ENCODE measurements around the gene SIK2. TPM values are rescaled to one million over a fixed set of nuclear protein-coding genes. Genes with fewer than 3 reads are reported as not detected.

The SIK2 gene
- polyA plus RNA-seq, 1 experiment, result 23.4 TPM

- TF ChIP-seq, protein P1, sequence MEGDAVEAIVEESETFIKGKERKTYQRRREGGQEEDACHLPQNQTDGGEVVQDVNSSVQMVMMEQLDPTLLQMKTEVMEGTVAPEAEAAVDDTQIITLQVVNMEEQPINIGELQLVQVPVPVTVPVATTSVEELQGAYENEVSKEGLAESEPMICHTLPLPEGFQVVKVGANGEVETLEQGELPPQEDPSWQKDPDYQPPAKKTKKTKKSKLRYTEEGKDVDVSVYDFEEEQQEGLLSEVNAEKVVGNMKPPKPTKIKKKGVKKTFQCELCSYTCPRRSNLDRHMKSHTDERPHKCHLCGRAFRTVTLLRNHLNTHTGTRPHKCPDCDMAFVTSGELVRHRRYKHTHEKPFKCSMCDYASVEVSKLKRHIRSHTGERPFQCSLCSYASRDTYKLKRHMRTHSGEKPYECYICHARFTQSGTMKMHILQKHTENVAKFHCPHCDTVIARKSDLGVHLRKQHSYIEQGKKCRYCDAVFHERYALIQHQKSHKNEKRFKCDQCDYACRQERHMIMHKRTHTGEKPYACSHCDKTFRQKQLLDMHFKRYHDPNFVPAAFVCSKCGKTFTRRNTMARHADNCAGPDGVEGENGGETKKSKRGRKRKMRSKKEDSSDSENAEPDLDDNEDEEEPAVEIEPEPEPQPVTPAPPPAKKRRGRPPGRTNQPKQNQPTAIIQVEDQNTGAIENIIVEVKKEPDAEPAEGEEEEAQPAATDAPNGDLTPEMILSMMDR (IDR thresholded peaks at IDR 0.05; ENCODE audit: low read depth, low read length), result no peak
- Histone ChIP-seq H3K4me3 (ENCODE audit: low read depth, low read length) (no peak overlapping the region), H3K27ac (ENCODE audit: low read depth, low read length) (peak overlapping the region; percentile 62), H3K27me3 (ENCODE audit: control insufficient read depth, insufficient read depth, low read length) (no peaks in the 10 kb centered on the region), H3K9me3 (ENCODE audit: control insufficient read depth, insufficient read depth, low read length) (no peaks in the 10 kb centered on the region)
- no peak for DNase-seq (ENCODE audit: low read depth, low spot score)
- ChIA-PET CTCF (interaction anchor here (1.6 to 2.3 kb wide), 2 partner anchors 114 to 123 kb away, joined by 3 to 11 read pairs; no protein-coding TSS in a partner anchor), POLR2A (no interaction called here)
Observed at GRCh38 chr11:111718436-111718835, 116.2 kb downstream of the SIK2 start.

DNA sequence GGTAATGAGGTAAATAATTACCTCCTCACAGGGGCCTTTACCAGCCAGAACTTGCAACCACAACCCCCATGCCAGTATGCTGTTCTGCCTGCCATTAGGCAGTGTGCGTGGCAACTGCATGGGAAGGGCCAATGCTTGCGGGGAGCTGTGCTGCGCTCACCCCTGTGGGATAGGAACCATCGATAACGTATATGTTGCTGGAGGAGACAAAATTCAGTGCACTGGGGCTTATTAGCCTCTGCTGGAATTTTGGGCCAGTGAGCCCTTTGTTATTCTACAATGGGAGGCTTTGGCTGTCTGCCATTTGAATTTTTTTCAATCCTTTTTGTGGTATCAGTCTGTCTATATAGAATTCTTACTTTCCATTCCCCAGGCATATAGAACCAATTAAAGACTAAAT lies 116.6 kb downstream of the SIK2 start:
- CTCF ChIA-PET, result interaction anchor here (1.6 kb wide), 1 partner anchor 122 kb away, joined by 3 read pairs; no protein-coding TSS in a partner anchor

GRCh38 chr11:111719379-111719778 lies 117.1 kb downstream of the SIK2 start:
- Histone ChIP-seq H3K9me3 (ENCODE audit: control insufficient read depth, insufficient read depth, low read length) (no peaks in the 10 kb centered on the region), H3K27ac (ENCODE audit: low read depth, low read length) (no peak overlapping the region), H3K27me3 (ENCODE audit: control insufficient read depth, insufficient read depth, low read length) (no peaks in the 10 kb centered on the region), H3K4me3 (ENCODE audit: low read depth, low read length) (no peak overlapping the region)
- TF ChIP-seq, protein P1 (IDR thresholded peaks at IDR 0.05; ENCODE audit: low read depth, low read length), result no peak
- ChIA-PET POLR2A (no interaction called here), CTCF (no interaction called here)
- DNase-seq (ENCODE audit: low read depth, low spot score), result no peak

More for the DNA sequence above, 116.6 kb downstream of the SIK2 start:
- no peaks in the 10 kb centered on the region for H3K27me3 ChIP-seq (ENCODE audit: control insufficient read depth, insufficient read depth, low read length)
- no peak for DNase-seq (ENCODE audit: low read depth, low spot score)
- TF ChIP-seq, protein P1 (IDR thresholded peaks at IDR 0.05; ENCODE audit: low read depth, low read length), result no peak
- H3K27ac ChIP-seq (ENCODE audit: low read depth, low read length), result peak overlapping the region; percentile 62
- no peak overlapping the region for H3K4me3 ChIP-seq (ENCODE audit: low read depth, low read length)
- no peaks in the 10 kb centered on the region for H3K9me3 ChIP-seq (ENCODE audit: control insufficient read depth, insufficient read depth, low read length)
- POLR2A ChIA-PET, result no interaction called here

- Histone ChIP-seq H3K9me3 (ENCODE audit: control insufficient read depth, insufficient read depth, low read length) (no peaks in the 10 kb centered on the region), H3K27me3 (ENCODE audit: control insufficient read depth, insufficient read depth, low read length) (no peaks in the 10 kb centered on the region), H3K4me3 (ENCODE audit: low read depth, low read length) (no peak overlapping the region), H3K27ac (ENCODE audit: low read depth, low read length) (no peak overlapping the region)
- ChIA-PET POLR2A (no interaction called here), CTCF (interaction anchor here (1.3 kb wide), 1 partner anchor 117 kb away, joined by 6 read pairs; no protein-coding TSS in a partner anchor)
- TF ChIP-seq, protein P1 (IDR thresholded peaks at IDR 0.05; ENCODE audit: low read depth, low read length), result no peak
- DNase-seq (ENCODE audit: low read depth, low spot score), result no peak
Observed at GRCh38 chr11:111720801-111721494, 118.7 kb downstream of the SIK2 start.

- ChIA-PET POLR2A (no interaction called here), CTCF (no interaction called here)
- H3K4me3 ChIP-seq (ENCODE audit: low read depth, low read length), result no peak overlapping the region
- H3K27me3 ChIP-seq (ENCODE audit: control insufficient read depth, insufficient read depth, low read length), result no peaks in the 10 kb centered on the region
- no peak overlapping the region for H3K27ac ChIP-seq (ENCODE audit: low read depth, low read length)
- no peaks in the 10 kb centered on the region for H3K9me3 ChIP-seq (ENCODE audit: control insufficient read depth, insufficient read depth, low read length)
- TF ChIP-seq, protein P1 (IDR thresholded peaks at IDR 0.05; ENCODE audit: low read depth, low read length), result no peak
- no peak for DNase-seq (ENCODE audit: low read depth, low spot score)
Observed at GRCh38 chr11:111722501-111722900, 120.3 kb downstream of the SIK2 start.
